ENCODE data around the gene GOLIM4.

GRCh38 chr3:168117853-168118313 lies 22.2 kb upstream of the GOLIM4 start:
- TF ChIP-seq CREM (CRISPR knock-in tag; IDR thresholded peaks at IDR 0.05) (no peak), AFF4 (CRISPR knock-in tag; IDR thresholded peaks at IDR 0.05; ENCODE audit: borderline replicate concordance) (no peak), NFE2L1 (CRISPR knock-in tag; IDR thresholded peaks at IDR 0.05) (no peak), CTCF (IDR thresholded peaks at IDR 0.05) (no peak), HMGXB4 (CRISPR knock-in tag; IDR thresholded peaks at IDR 0.05) (no peak), ETV6 (CRISPR knock-in tag; IDR thresholded peaks at IDR 0.05) (no peak), IRF1 (CRISPR knock-in tag; IDR thresholded peaks at IDR 0.05) (no peak)

Data from WTC11 (cell line).